B cell (primary cell): Measurements from ENCODE around the gene LRIT1. TPM values are rescaled to one million over a fixed set of nuclear protein-coding genes. Genes with fewer than 3 reads are reported as not detected.
"Not testable (repeated sequence)": the region's sequence is repeated elsewhere in the genome, so short reads cannot be mapped to it uniquely, and the experiment has no call there.

Experiments
- ATAC-seq: fragments of 200-7000 bp; cut with Tn5 transposase; one replicate; pipeline ENCODE4 v1.10.0; 2021; ENCODE audit warnings: low read depth, mild to moderate bottlenecking, moderate number of reproducible peaks, moderate library complexity
- CTCF ChIA-PET: fragments of 350-600 bp; sonication (Branson Sonifier 250); formaldehyde crosslinking; loops from one replicate; lab custom pipeline; 2021; ENCODE audit warnings: antibody characterized with exemption, inconsistent platforms; lab: Charles Lee
- POLR2A ChIA-PET: fragments of 350-600 bp; sonication (Branson Sonifier 250); formaldehyde crosslinking; loops from one replicate; lab custom pipeline; 2021; ENCODE audit warnings: antibody characterized with exemption; lab: Charles Lee
- DNase-seq: peaks from one replicate; pipeline ENCODE4 v3.0.0; 2013
- H2AFZ ChIP-seq: 2 replicates; pipeline ENCODE4 v1.6.1; 2012; ENCODE audit warnings: mild to moderate bottlenecking, low read depth, low read length; ENCODE audit not compliant: insufficient read depth, poor library complexity, severe bottlenecking
- H3K27ac ChIP-seq, 2 donors: 1 replicate in 1 of 2; 2 replicates in 1 of 2; pipeline ENCODE4 v1.5.1; 2012 to 2013; ENCODE audit warnings: low read length in 2 of 2, mild to moderate bottlenecking in 2 of 2, moderate library complexity in 1 of 2
- H3K27me3 ChIP-seq, 4 experiments: fragments of 200-600 bp in 1 of 4; sonication (generic) in 1 of 4; replicated peaks in 1 of 4; 1 replicate in 2 of 4; 2 replicates in 2 of 4; pipeline versions ENCODE4 v1.6.1 to v1.7.0; 2013 to 2016; ENCODE audit warnings: low read length in 3 of 4, mild to moderate bottlenecking in 2 of 4, mixed read lengths in 1 of 4, moderate library complexity in 1 of 4; ENCODE audit not compliant: insufficient read depth in 4 of 4, control insufficient read depth in 3 of 4; ENCODE audit errors: control extremely low read depth in 1 of 4
- H3K36me3 ChIP-seq, 2 experiments: replicated peaks in 1 of 2; 1 replicate in 1 of 2; 2 replicates in 1 of 2; pipeline versions ENCODE4 v1.6.1 to v1.7.1; 2013; ENCODE audit warnings: low read length in 1 of 2; ENCODE audit not compliant: insufficient read depth in 2 of 2, control insufficient read depth in 1 of 2; ENCODE audit errors: control extremely low read depth in 1 of 2, extremely low read depth in 1 of 2
- H3K4me1 ChIP-seq, 2 donors: fragments of 200-600 bp in 1 of 2; sonication (generic) in 1 of 2; 1 replicate in 1 of 2; 2 replicates in 1 of 2; pipeline versions ENCODE4 v1.5.1 to v1.6.1; 2013 to 2017; ENCODE audit warnings: low read length in 2 of 2; ENCODE audit not compliant: control insufficient read depth in 2 of 2, insufficient read depth in 2 of 2
- H3K4me2 ChIP-seq: replicated peaks from 2 replicates; pipeline ENCODE3; 2012; ENCODE audit warnings: mild to moderate bottlenecking, low read depth, low read length; ENCODE audit not compliant: poor library complexity, severe bottlenecking
- H3K4me3 ChIP-seq, 5 experiments: fragments of 200-600 bp in 1 of 5; sonication (generic) in 1 of 5; 1 replicate in 3 of 5; 2 replicates in 2 of 5; pipeline versions ENCODE4 v1.5.1 to v1.7.0; 2011 to 2016; ENCODE audit warnings: low read length in 4 of 5, mild to moderate bottlenecking in 4 of 5, low read depth in 2 of 5, control low read depth in 1 of 5, moderate library complexity in 1 of 5; ENCODE audit not compliant: insufficient read depth in 1 of 5; ENCODE audit errors: control extremely low read depth in 1 of 5, extremely low read depth in 1 of 5
- H3K79me2 ChIP-seq: fragments of 200-600 bp; sonication (generic); one replicate; pipeline ENCODE4 v1.6.0; 2016; ENCODE audit warnings: low read length; ENCODE audit not compliant: control insufficient read depth, insufficient read depth
- H3K9ac ChIP-seq: fragments of 200-600 bp; sonication (generic); 2 replicates; pipeline ENCODE4 v1.6.1; 2017; ENCODE audit warnings: mild to moderate bottlenecking, low read length, moderate library complexity
- H3K9me3 ChIP-seq, 3 donors: one replicate each; pipeline versions ENCODE4 v1.6.1 to v1.7.1; 2013; ENCODE audit warnings: low read length in 2 of 3; ENCODE audit not compliant: control insufficient read depth in 2 of 3, insufficient read depth in 1 of 3; ENCODE audit errors: control extremely low read depth in 1 of 3
- H4K20me1 ChIP-seq: 2 replicates; pipeline ENCODE4 v1.6.0; 2012; ENCODE audit warnings: mild to moderate bottlenecking, low read length; ENCODE audit not compliant: insufficient read depth, control insufficient read depth, poor library complexity, severe bottlenecking
- H3K27ac Mint-ChIP-seq: one replicate; pipeline ENCODE4 v1.8.0; 2021; ENCODE audit warnings: mixed read lengths
- H3K27me3 Mint-ChIP-seq: one replicate; pipeline ENCODE4 v1.8.0; 2021; ENCODE audit warnings: mixed read lengths
- H3K4me1 Mint-ChIP-seq: one replicate; pipeline ENCODE4 v1.8.0; 2021; ENCODE audit warnings: mixed read lengths
- H3K4me3 Mint-ChIP-seq: one replicate; pipeline ENCODE4 v1.8.0; 2021; ENCODE audit warnings: mixed read lengths
- H3K9me3 Mint-ChIP-seq: one replicate; pipeline ENCODE4 v1.8.0; 2022; ENCODE audit warnings: mixed read lengths; ENCODE audit not compliant: insufficient read depth
- CTCF ChIP-seq: fragments of 200-600 bp; IDR thresholded peaks from one replicate; pipeline ENCODE4 v1.8.0; 2022; ENCODE audit warnings: antibody characterized with exemption, mild to moderate bottlenecking
- EZH2 ChIP-seq: IDR thresholded peaks from 2 replicates; pipeline ENCODE4 v1.6.1; 2012; ENCODE audit warnings: borderline replicate concordance, low read depth, mild to moderate bottlenecking, moderate library complexity, low read length; ENCODE audit not compliant: insufficient read depth, poor library complexity, severe bottlenecking
- WGBS: methylation state at CpG from one replicate; pipeline ENCODE4 v1.1.5; 2013; ENCODE audit warnings: missing lambda C conversion rate; ENCODE audit not compliant: insufficient coverage; 5-methylcytosine and 5-hydroxymethylcytosine counted together
- intact Hi-C: fragments of 100-400 bp; cut with micrococcal nuclease; formaldehyde crosslinking; loops from one replicate; pipeline ENCODE4 v1.10.0; 2022
- polyA plus RNA-seq: library from polyadenylated mRNA; depleted of rRNA; stranded (reverse); fragments of >200 nt; gene quantifications from 2 replicates; pipeline ENCODE4 v1.2.3, GENCODE V29; 2012
- total RNA-seq, 2 donors: library from RNA; stranded (reverse); fragments of 120-200 nt in 1 of 2; gene quantifications; 1 replicate in 1 of 2; 2 replicates in 1 of 2; pipeline versions ENCODE4 v1.2.3 to v1.2.4, GENCODE V29; 2013 to 2022

Gene LRIT1
- total and polyA plus RNA-seq, 2 donors (not counting 1 experiment from before 2014, with no cell fraction given): not detected

- TF ChIP-seq EZH2 (no peak), CTCF (no peak)
- H3K4me2 ChIP-seq: no peak overlapping the region
- Mint-ChIP-seq H3K4me1 (no peaks in the 10 kb centered on the region), H3K4me3 (no peak overlapping the region), H3K9me3 (no peaks in the 10 kb centered on the region), H3K27me3 (peaks cover 11% of the 10 kb centered on the region), H3K27ac (no peak overlapping the region)
- no peaks in the 10 kb centered on the region for H3K4me1 ChIP-seq
- peaks cover 0 to 1% (median 0%) of the 10 kb centered on the region in 3 donors for H3K9me3 ChIP-seq
- no peak for DNase-seq
- H3K79me2 ChIP-seq: no peaks in the 10 kb centered on the region
- POLR2A ChIA-PET: no interaction called here
- no peak overlapping the region for H3K27ac ChIP-seq
- CTCF ChIA-PET: no interaction called here
- H2AFZ ChIP-seq: no peak overlapping the region
- H4K20me1 ChIP-seq: no peaks in the 10 kb centered on the region
- peaks cover 0 to 4% (median 0%) of the 10 kb centered on the region in 4 experiments for H3K27me3 ChIP-seq
- H3K4me3 ChIP-seq: no peak overlapping the region
- H3K36me3 ChIP-seq: no peaks in the 10 kb centered on the region
- intact Hi-C loops: no loop called here
- no peak for ATAC-seq
- no peak overlapping the region for H3K9ac ChIP-seq
Measured at GRCh38 chr10:84286695-84287094, 45.3 kb upstream of the LRIT1 start.

DNA sequence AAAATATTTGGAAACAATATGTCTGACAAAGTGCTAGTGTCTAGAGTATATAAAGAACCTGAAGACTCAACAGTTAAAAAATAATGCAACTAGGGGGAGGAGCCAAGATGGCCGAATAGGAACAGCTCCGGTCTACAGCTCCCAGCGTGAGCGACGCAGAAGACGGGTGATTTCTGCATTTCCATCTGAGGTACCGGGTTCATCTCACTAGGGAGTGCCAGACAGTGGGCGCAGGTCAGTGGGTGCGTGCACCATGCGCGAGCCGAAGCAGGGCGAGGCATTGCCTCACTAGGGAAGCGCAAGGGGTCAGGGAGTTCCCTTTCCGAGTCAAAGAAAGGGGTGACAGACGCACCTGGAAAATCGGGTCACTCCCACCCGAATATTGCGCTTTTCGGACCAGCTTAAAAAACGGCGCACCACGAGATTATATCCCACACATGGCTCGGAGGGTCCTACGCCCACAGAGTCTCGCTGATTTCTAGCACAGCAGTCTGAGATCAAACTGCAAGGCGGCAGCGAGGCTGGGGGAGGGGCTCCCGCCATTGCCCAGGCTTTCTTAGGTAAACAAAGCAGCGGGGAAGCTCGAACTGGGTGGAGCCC, 38.6 kb upstream of the LRIT1 start:
- H3K27ac Mint-ChIP-seq, H3K4me3 ChIP-seq, H3K79me2 ChIP-seq, H3K9ac ChIP-seq, intact Hi-C loops, H3K4me1 ChIP-seq, H3K4me1 Mint-ChIP-seq, H3K9me3 ChIP-seq, POLR2A ChIA-PET, ATAC-seq, H2AFZ ChIP-seq, H3K9me3 Mint-ChIP-seq, DNase-seq, H4K20me1 ChIP-seq, H3K36me3 ChIP-seq, H3K4me3 Mint-ChIP-seq, H3K27me3 ChIP-seq, H3K27ac ChIP-seq, H3K4me2 ChIP-seq: not testable (repeated sequence)
- 98% methylated on average over 8 of the region's 31 CpGs for WGBS
- peaks cover 35% of the 10 kb centered on the region for H3K27me3 Mint-ChIP-seq
- CTCF ChIA-PET: interaction anchor here (0.7 to 1.4 kb wide), 2 partner anchors 13 to 256 kb away, joined by 3 to 5 read pairs; no protein-coding TSS in a partner anchor
